GM12892 (cell line): ENCODE data around the gene TBC1D5.

Experiments
- POLR2A ChIP-seq: IDR thresholded peaks from 2 replicates; pipeline ENCODE4 v1.6.1; 2011; ENCODE audit warnings: low read depth, low read length, control low read depth
- POLR2AphosphoS5 ChIP-seq: IDR thresholded peaks from 2 replicates; pipeline ENCODE4 v1.6.1; 2011; ENCODE audit warnings: low read depth, low read length, control low read depth
- TAF1 ChIP-seq: IDR thresholded peaks from 2 replicates; pipeline ENCODE4 v1.6.1; 2011; ENCODE audit warnings: low read depth, mild to moderate bottlenecking, control low read depth, low read length, borderline replicate concordance

DNA sequence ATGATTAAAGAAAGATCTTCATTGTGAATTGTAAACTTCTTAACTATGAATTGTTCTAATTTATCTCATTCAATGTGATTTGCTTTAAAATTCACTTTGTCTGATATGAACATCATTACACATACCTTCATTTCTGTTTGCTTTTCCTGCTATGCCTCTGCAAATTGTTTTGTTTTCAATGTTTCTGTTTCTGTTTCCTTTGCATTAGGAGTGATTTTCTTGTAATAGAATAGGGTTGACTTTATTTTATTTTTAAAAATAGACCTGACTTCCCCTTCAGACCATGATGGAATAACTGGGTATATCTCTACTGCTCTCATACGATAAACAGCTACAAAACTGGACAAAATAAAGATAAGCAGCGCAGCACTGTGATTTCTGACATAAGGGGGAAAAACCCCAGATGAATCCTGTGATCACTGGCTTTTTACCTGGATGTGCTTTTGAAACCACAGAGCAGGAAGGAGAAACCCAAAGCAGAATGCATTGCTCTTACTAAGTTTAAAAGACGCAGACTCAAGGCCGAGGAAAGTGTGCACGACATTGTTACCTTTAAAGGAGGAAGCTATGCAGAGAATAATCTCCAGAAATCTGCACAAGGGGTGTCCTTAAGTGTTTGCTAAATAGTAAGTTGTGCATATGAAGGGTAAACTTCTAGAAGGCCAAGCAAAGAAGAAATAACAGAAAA is 420.2 kb downstream of the TBC1D5 start:
- no peak for TF ChIP-seq POLR2A
- TF ChIP-seq POLR2AphosphoS5: no peak
- no peak for TF ChIP-seq TAF1
